ENCODE results near the gene PLCH2. TPM values are rescaled to one million over a fixed set of nuclear protein-coding genes. Genes with fewer than 3 reads are reported as not detected.

The PLCH2 gene
- total RNA-seq, 2 donors from 2014 or later: 2.0 to 3.8 TPM

DNA sequence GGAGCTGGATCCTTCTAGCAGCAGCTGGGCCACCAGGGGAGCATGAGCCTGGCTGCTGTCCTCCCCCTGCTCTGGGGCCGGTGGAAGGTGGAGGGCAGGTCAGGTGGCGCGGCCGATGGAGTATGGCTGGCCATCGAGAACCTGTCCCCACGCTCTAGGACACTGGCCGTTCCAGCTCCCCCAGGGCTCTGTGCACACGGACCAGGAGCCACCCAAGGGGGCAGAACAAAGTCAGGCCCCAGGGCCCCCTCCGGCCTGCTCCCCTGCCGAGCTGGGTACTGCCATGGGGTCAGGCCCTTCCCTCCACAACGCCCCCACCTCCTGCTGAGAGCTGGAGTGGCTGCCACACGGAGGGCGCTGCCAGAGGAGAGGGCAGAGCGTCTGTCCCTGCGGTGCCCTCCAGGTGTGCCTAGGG is 4.5 kb upstream of the PLCH2 start:
- H3K27ac ChIP-seq: no peak overlapping the region
- TF ChIP-seq, protein P1, sequence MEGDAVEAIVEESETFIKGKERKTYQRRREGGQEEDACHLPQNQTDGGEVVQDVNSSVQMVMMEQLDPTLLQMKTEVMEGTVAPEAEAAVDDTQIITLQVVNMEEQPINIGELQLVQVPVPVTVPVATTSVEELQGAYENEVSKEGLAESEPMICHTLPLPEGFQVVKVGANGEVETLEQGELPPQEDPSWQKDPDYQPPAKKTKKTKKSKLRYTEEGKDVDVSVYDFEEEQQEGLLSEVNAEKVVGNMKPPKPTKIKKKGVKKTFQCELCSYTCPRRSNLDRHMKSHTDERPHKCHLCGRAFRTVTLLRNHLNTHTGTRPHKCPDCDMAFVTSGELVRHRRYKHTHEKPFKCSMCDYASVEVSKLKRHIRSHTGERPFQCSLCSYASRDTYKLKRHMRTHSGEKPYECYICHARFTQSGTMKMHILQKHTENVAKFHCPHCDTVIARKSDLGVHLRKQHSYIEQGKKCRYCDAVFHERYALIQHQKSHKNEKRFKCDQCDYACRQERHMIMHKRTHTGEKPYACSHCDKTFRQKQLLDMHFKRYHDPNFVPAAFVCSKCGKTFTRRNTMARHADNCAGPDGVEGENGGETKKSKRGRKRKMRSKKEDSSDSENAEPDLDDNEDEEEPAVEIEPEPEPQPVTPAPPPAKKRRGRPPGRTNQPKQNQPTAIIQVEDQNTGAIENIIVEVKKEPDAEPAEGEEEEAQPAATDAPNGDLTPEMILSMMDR (IDR thresholded peaks at IDR 0.05): no peak
- H3K4me3 ChIP-seq: no peak overlapping the region
- H3K27me3 ChIP-seq: no peaks in the 10 kb centered on the region
- H3K4me1 ChIP-seq: no peaks in the 10 kb centered on the region
- intact Hi-C loops (cut with DNase I): no loop called here
- no peaks in the 10 kb centered on the region for H3K9me3 ChIP-seq
- no peaks in the 10 kb centered on the region for H3K36me3 ChIP-seq
- DNase-seq: no peak
- no peak overlapping the region for H3K9ac ChIP-seq (ENCODE audit: low read depth in 2 of 2, low read length in 2 of 2)

- DNase-seq: no peak
- Histone ChIP-seq H3K27ac (no peak overlapping the region), H3K4me3 (no peak overlapping the region), H3K9ac (ENCODE audit: low read depth in 2 of 2, low read length in 2 of 2) (no peak overlapping the region), H3K4me1 (no peaks in the 10 kb centered on the region), H3K36me3 (no peaks in the 10 kb centered on the region), H3K27me3 (no peaks in the 10 kb centered on the region), H3K9me3 (no peaks in the 10 kb centered on the region)
- intact Hi-C loops (cut with DNase I): no loop called here
- TF ChIP-seq, protein P1 (IDR thresholded peaks at IDR 0.05): no peak
Observed at GRCh38 chr1:2472109-2472508, 4.0 kb upstream of the PLCH2 start.

GRCh38 chr1:2472561-2473177 is 3.4 kb upstream of the PLCH2 start:
- TF ChIP-seq, protein P1 (IDR thresholded peaks at IDR 0.05): no peak
- H3K36me3 ChIP-seq: no peaks in the 10 kb centered on the region
- DNase-seq: no peak
- H3K4me3 ChIP-seq: no peak overlapping the region
- H3K4me1 ChIP-seq: peaks cover 2% of the 10 kb centered on the region
- intact Hi-C loops (cut with DNase I): no loop called here
- H3K9ac ChIP-seq (ENCODE audit: low read depth in 2 of 2, low read length in 2 of 2): no peak overlapping the region
- no peaks in the 10 kb centered on the region for H3K27me3 ChIP-seq
- H3K9me3 ChIP-seq: no peaks in the 10 kb centered on the region
- no peak overlapping the region for H3K27ac ChIP-seq

DNA sequence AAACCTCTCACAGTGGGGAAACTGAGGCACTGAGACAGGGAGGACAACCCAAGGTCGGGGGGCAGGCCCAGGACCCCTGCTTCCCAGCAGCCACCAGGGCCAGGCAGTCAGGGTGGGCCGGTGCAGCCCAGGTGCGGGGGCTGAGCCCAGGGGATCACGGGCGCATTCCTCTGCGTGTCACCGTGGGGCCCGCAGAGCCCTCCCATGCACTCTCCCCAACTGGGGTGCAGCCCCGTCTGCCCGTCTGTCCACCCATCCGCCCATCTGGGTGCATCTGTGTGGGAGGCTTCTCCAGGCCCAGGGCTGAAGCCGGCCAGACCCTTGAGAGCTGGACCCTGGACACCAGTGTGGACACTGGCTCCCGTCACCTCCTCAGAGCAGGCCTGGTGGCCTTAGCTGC is 2.9 kb upstream of the PLCH2 start:
- no peaks in the 10 kb centered on the region for H3K9me3 ChIP-seq
- TF ChIP-seq, protein P1 (IDR thresholded peaks at IDR 0.05): no peak
- no peak overlapping the region for H3K9ac ChIP-seq (ENCODE audit: low read depth in 2 of 2, low read length in 2 of 2)
- H3K27me3 ChIP-seq: no peaks in the 10 kb centered on the region
- intact Hi-C loops (cut with DNase I): no loop called here
- H3K36me3 ChIP-seq: no peaks in the 10 kb centered on the region
- no peak overlapping the region for H3K4me3 ChIP-seq
- no peak for DNase-seq
- H3K27ac ChIP-seq: no peak overlapping the region
- peaks cover 7% of the 10 kb centered on the region for H3K4me1 ChIP-seq

- H3K9ac ChIP-seq (ENCODE audit: low read depth in 2 of 2, low read length in 2 of 2): no peak overlapping the region
- intact Hi-C loops (cut with DNase I): no loop called here
- TF ChIP-seq, protein P1 (IDR thresholded peaks at IDR 0.05): no peak
- no peaks in the 10 kb centered on the region for H3K27me3 ChIP-seq
- no peak overlapping the region for H3K4me3 ChIP-seq
- no peak for DNase-seq
- H3K27ac ChIP-seq: no peak overlapping the region
- no peaks in the 10 kb centered on the region for H3K36me3 ChIP-seq
- no peaks in the 10 kb centered on the region for H3K9me3 ChIP-seq
- peaks cover 8% of the 10 kb centered on the region for H3K4me1 ChIP-seq
Observed at GRCh38 chr1:2474104-2474844, 1.8 kb upstream of the PLCH2 start.
